Activated naive CD4-positive, alpha-beta T cell treated with anti-CD3 and anti-CD28 coated beads for 36 hours (primary cell): ENCODE measurements around the gene GDF15. TPM values are rescaled to one million over a fixed set of nuclear protein-coding genes. Genes with fewer than 3 reads are reported as not detected.

ENCODE experiments used
- CTCF ChIA-PET: fragments of 350-600 bp; sonication (Branson Sonifier 250); formaldehyde crosslinking; loops from one replicate; lab custom pipeline; 2021; ENCODE audit warnings: antibody characterized with exemption; lab: Charles Lee
- DNase-seq: peaks from one replicate; pipeline ENCODE4 v3.0.0-alpha.2; 2020
- H3K27ac Mint-ChIP-seq: one replicate; pipeline ENCODE4 v1.8.0; 2021; ENCODE audit warnings: mild to moderate bottlenecking, mixed read lengths
- H3K27me3 Mint-ChIP-seq: one replicate; pipeline ENCODE4 v1.8.0; 2021; ENCODE audit warnings: low read depth, mixed read lengths
- H3K36me3 Mint-ChIP-seq: one replicate; pipeline ENCODE4 v1.8.0; 2021; ENCODE audit warnings: low read depth, mixed read lengths
- H3K4me1 Mint-ChIP-seq: one replicate; pipeline ENCODE4 v1.8.0; 2021; ENCODE audit warnings: low read depth, mixed read lengths
- H3K4me3 Mint-ChIP-seq: one replicate; pipeline ENCODE4 v1.8.0; 2021; ENCODE audit warnings: mild to moderate bottlenecking, moderate library complexity, mixed read lengths
- H3K9me3 Mint-ChIP-seq: one replicate; pipeline ENCODE4 v1.8.0; 2021; ENCODE audit warnings: mixed read lengths
- intact Hi-C: fragments of 100-400 bp; cut with micrococcal nuclease; formaldehyde crosslinking; loops from one replicate; pipeline ENCODE4 v1.15.1; 2023
- total RNA-seq, 2 experiments: library from RNA; stranded (reverse); gene quantifications; one replicate each; pipeline ENCODE4 v1.2.3, GENCODE V29; 2021

GDF15 gene
- total RNA-seq, 2 experiments from 2014 or later = 0.20 TPM; not detected in 1

- Mint-ChIP-seq H3K4me1 (peaks cover 43% of the 10 kb centered on the region), H3K9me3 (no peaks in the 10 kb centered on the region), H3K36me3 (peaks cover 2% of the 10 kb centered on the region), H3K27me3 (peaks cover 2% of the 10 kb centered on the region), H3K4me3 (no peak overlapping the region), H3K27ac (no peak overlapping the region)
- CTCF ChIA-PET = interaction anchor here (0.9 kb wide), 1 partner anchor 9 kb away, joined by 3 read pairs; no protein-coding TSS in a partner anchor
- intact Hi-C loops = no loop called here
- peak; percentile 4 for DNase-seq
Observed at GRCh38 chr19:18423258-18424020, 37.5 kb downstream of the GDF15 start.

- intact Hi-C loops = no loop called here
- no peaks in the 10 kb centered on the region for H3K27me3 Mint-ChIP-seq
- no peak overlapping the region for H3K27ac Mint-ChIP-seq
- H3K4me3 Mint-ChIP-seq = no peak overlapping the region
- H3K36me3 Mint-ChIP-seq = peaks cover 2% of the 10 kb centered on the region
- no peaks in the 10 kb centered on the region for H3K9me3 Mint-ChIP-seq
- DNase-seq = no peak
- H3K4me1 Mint-ChIP-seq = peaks cover 38% of the 10 kb centered on the region
- CTCF ChIA-PET = interaction anchor here (0.9 kb wide), 1 partner anchor 10 kb away, joined by 3 read pairs; no protein-coding TSS in a partner anchor
Observed at GRCh38 chr19:18424122-18424889, 38.3 kb downstream of the GDF15 start.

- CTCF ChIA-PET = interaction anchor here (0.6 kb wide), 1 partner anchor 14 kb away, joined by 3 read pairs; no protein-coding TSS in a partner anchor
- no peak for DNase-seq
- no peaks in the 10 kb centered on the region for H3K27me3 Mint-ChIP-seq
- peaks cover 42% of the 10 kb centered on the region for H3K4me1 Mint-ChIP-seq
- no peak overlapping the region for H3K4me3 Mint-ChIP-seq
- H3K9me3 Mint-ChIP-seq = no peaks in the 10 kb centered on the region
- intact Hi-C loops = no loop called here
- peaks cover 2% of the 10 kb centered on the region for H3K36me3 Mint-ChIP-seq
- H3K27ac Mint-ChIP-seq = no peak overlapping the region
Observed at GRCh38 chr19:18424890-18425514, 39.0 kb downstream of the GDF15 start.

- intact Hi-C loops = no loop called here
- Mint-ChIP-seq H3K36me3 (peaks cover 2% of the 10 kb centered on the region), H3K27ac (peak overlapping the region; percentile 0), H3K4me1 (peaks cover 38% of the 10 kb centered on the region), H3K27me3 (no peaks in the 10 kb centered on the region), H3K9me3 (no peaks in the 10 kb centered on the region), H3K4me3 (no peak overlapping the region)
- CTCF ChIA-PET = interaction anchor here (0.6 kb wide), 2 partner anchors 15 to 245 kb away, joined by 3 read pairs; no protein-coding TSS in a partner anchor
- DNase-seq = no peak
Observed at GRCh38 chr19:18425515-18426415, 39.8 kb downstream of the GDF15 start.

- H3K36me3 Mint-ChIP-seq = peaks cover 2% of the 10 kb centered on the region
- DNase-seq = no peak
- intact Hi-C loops = no loop called here
- H3K4me3 Mint-ChIP-seq = no peak overlapping the region
- CTCF ChIA-PET = interaction anchor here (0.6 kb wide), 1 partner anchor 246 kb away, joined by 3 read pairs; no protein-coding TSS in a partner anchor
- no peak overlapping the region for H3K27ac Mint-ChIP-seq
- H3K4me1 Mint-ChIP-seq = peaks cover 31% of the 10 kb centered on the region
- no peaks in the 10 kb centered on the region for H3K27me3 Mint-ChIP-seq
- H3K9me3 Mint-ChIP-seq = no peaks in the 10 kb centered on the region
Observed at GRCh38 chr19:18426416-18426767, 40.4 kb downstream of the GDF15 start.

GRCh38 chr19:18427080-18427742, 41.3 kb downstream of the GDF15 start:
- Mint-ChIP-seq H3K27me3 (no peaks in the 10 kb centered on the region), H3K9me3 (no peaks in the 10 kb centered on the region), H3K27ac (no peak overlapping the region), H3K4me1 (peaks cover 25% of the 10 kb centered on the region), H3K36me3 (peaks cover 1% of the 10 kb centered on the region), H3K4me3 (no peak overlapping the region)
- intact Hi-C loops = no loop called here
- CTCF ChIA-PET = interaction anchor here (0.5 kb wide), 1 partner anchor 13 kb away, joined by 3 read pairs; no protein-coding TSS in a partner anchor
- DNase-seq = no peak

- intact Hi-C loops = no loop called here
- no peak overlapping the region for H3K27ac Mint-ChIP-seq
- DNase-seq = no peak
- CTCF ChIA-PET = interaction anchor here (0.5 to 1.4 kb wide), 2 partner anchors 14 to 161 kb away, joined by 3 read pairs; partner anchors contain the start of gene REX1BD
- no peak overlapping the region for H3K4me3 Mint-ChIP-seq
- no peaks in the 10 kb centered on the region for H3K27me3 Mint-ChIP-seq
- no peaks in the 10 kb centered on the region for H3K36me3 Mint-ChIP-seq
- H3K4me1 Mint-ChIP-seq = peaks cover 24% of the 10 kb centered on the region
- no peaks in the 10 kb centered on the region for H3K9me3 Mint-ChIP-seq
Observed at GRCh38 chr19:18427743-18428113, 41.8 kb downstream of the GDF15 start.

GRCh38 chr19:18428173-18428786, 42.3 kb downstream of the GDF15 start:
- no peaks in the 10 kb centered on the region for H3K9me3 Mint-ChIP-seq
- no peaks in the 10 kb centered on the region for H3K36me3 Mint-ChIP-seq
- H3K4me1 Mint-ChIP-seq = peaks cover 20% of the 10 kb centered on the region
- no peaks in the 10 kb centered on the region for H3K27me3 Mint-ChIP-seq
- intact Hi-C loops = no loop called here
- H3K4me3 Mint-ChIP-seq = no peak overlapping the region
- CTCF ChIA-PET = interaction anchor here (0.5 to 1.4 kb wide), 3 partner anchors 9 to 161 kb away, joined by 3 to 4 read pairs (median 3); partner anchors contain the start of genes REX1BD and SSBP4
- H3K27ac Mint-ChIP-seq = no peak overlapping the region
- no peak for DNase-seq

- Mint-ChIP-seq H3K4me3 (no peak overlapping the region), H3K36me3 (peaks cover under 1% of the 10 kb centered on the region), H3K27ac (no peak overlapping the region), H3K27me3 (no peaks in the 10 kb centered on the region), H3K4me1 (peaks cover 19% of the 10 kb centered on the region), H3K9me3 (no peaks in the 10 kb centered on the region)
- DNase-seq = peak; percentile 77
- intact Hi-C loops = no loop called here
- CTCF ChIA-PET = interaction anchor here (0.6 to 1.4 kb wide), 3 partner anchors 10 to 745 kb away, joined by 3 to 4 read pairs (median 3); partner anchors contain the start of genes REX1BD and SSBP4
Observed at GRCh38 chr19:18428787-18429674, 43.1 kb downstream of the GDF15 start.
